K562 (cell line): ENCODE data around the gene SPTBN4. TPM values are rescaled to one million over a fixed set of nuclear protein-coding genes. Genes with fewer than 3 reads are reported as not detected.

Experiments used
- CBX2 ChIP-seq: fragments of 200-600 bp; sonication (generic); IDR thresholded peaks from one replicate; pipeline ENCODE4 v1.6.1; 2012; ENCODE audit warnings: mild to moderate bottlenecking, low read length, inconsistent platforms; ENCODE audit not compliant: insufficient read depth, poor library complexity, severe bottlenecking
- ESRRB ChIP-seq: fragments of 250-450 bp; sonication (Bioruptor Pico); IDR thresholded peaks from 2 replicates; pipeline ENCODE4 v1.5.0; 2020; ENCODE audit warnings: mild to moderate bottlenecking, moderate library complexity, borderline replicate concordance
- GABPB2 ChIP-seq: fragments of 250-450 bp; sonication (Bioruptor Pico); conservative IDR thresholded peaks from 2 replicates; pipeline ENCODE4 v1.5.1; 2021; ENCODE audit warnings: mild to moderate bottlenecking
- GTF3C2 ChIP-seq: IDR thresholded peaks from 3 replicates; pipeline ENCODE4 v1.6.1; 2011; ENCODE audit warnings: borderline replicate concordance, mild to moderate bottlenecking, moderate library complexity; ENCODE audit not compliant: insufficient read length; ENCODE audit errors: extremely low read depth
- HDAC8 ChIP-seq: fragments of 450-650 bp; IDR thresholded peaks from 2 replicates; pipeline ENCODE4 v1.6.1; 2016; ENCODE audit warnings: mild to moderate bottlenecking, missing genetic modification characterization, moderate library complexity, missing compliant biosample characterization
- NFE2 ChIP-seq: IDR thresholded peaks from 2 replicates; pipeline ENCODE4 v1.6.1; 2014; ENCODE audit warnings: antibody characterized with exemption, low read depth
- NR3C1 ChIP-seq: sonication (generic); formaldehyde crosslinking; IDR thresholded peaks from 2 replicates; pipeline ENCODE4 v1.8.1; 2022; ENCODE audit warnings: missing genetic modification reagents
- REST ChIP-seq, 2 experiments: fragments of 450-650 bp; formaldehyde crosslinking in 1 of 2; IDR thresholded peaks; 2 replicates each; pipeline versions ENCODE4 v1.4.0 to v1.6.1; 2014 to 2020; ENCODE audit warnings: mild to moderate bottlenecking in 2 of 2, borderline replicate concordance in 1 of 2, low read depth in 1 of 2
- ZBTB12 ChIP-seq: fragments of 250-450 bp; sonication (Bioruptor Pico); IDR thresholded peaks from 2 replicates; pipeline ENCODE4 v1.4.0; 2020
- ZBTB8A ChIP-seq: fragments of 450-650 bp; IDR thresholded peaks from 2 replicates; pipeline ENCODE4 v1.6.1; 2018; ENCODE audit warnings: mild to moderate bottlenecking, moderate library complexity; ENCODE audit not compliant: partially characterized antibody
- ZNF280A ChIP-seq: fragments of 450-650 bp; IDR thresholded peaks from 2 replicates; pipeline ENCODE4 v1.6.1; 2018; ENCODE audit warnings: mild to moderate bottlenecking, low read depth; ENCODE audit not compliant: partially characterized antibody
- ZSCAN32 ChIP-seq: fragments of 450-650 bp; formaldehyde crosslinking; IDR thresholded peaks from 2 replicates; pipeline ENCODE4 v1.4.0; 2020; ENCODE audit warnings: mild to moderate bottlenecking, moderate library complexity
- polyA plus RNA-seq, 8 experiments: library from polyadenylated mRNA; depleted of rRNA in 4 of 8; stranded (reverse) in 5 of 8; unstranded in 3 of 8; fragments of >200 nt; fragmentation: Nextera tagmentation in 2 of 8; fragmentation: Illumina TruSeq in 1 of 8; extraction: Ambion mirVana in 2 of 8; extraction: Trizol in 1 of 8; gene quantifications; 2 replicates each; pipeline versions ENCODE4 v1.2.1 to v1.2.3, GENCODE V29; 2011 to 2014; ENCODE audit warnings: inconsistent platforms in 1 of 8, missing spikeins in 1 of 8
- total RNA-seq, 7 experiments: library from RNA; depleted of rRNA in 6 of 7; stranded (reverse); fragments of >200 nt in 6 of 7; fragmentation: Illumina TruSeq in 2 of 7; extraction: Trizol in 2 of 7; gene quantifications; 2 replicates each; pipeline versions ENCODE4 v1.2.1 to v1.2.3, GENCODE V29; 2011 to 2021; ENCODE audit warnings: low replicate concordance in 1 of 7

SPTBN4 gene
- total and polyA plus RNA-seq, 9 of the 15 experiments (the other 6 are each of a cell fraction or from before 2014, with no cell fraction given): 0.01 to 1.5 (median 0.86) TPM

GRCh38 chr19:40609561-40610395 is 143.0 kb downstream of the SPTBN4 start (continued):
- TF ChIP-seq REST (IDR thresholded peaks at IDR 0.05; ENCODE audit: borderline replicate concordance): no peak
- no peak for TF ChIP-seq REST (CRISPR knock-in tag; IDR thresholded peaks at IDR 0.05; ENCODE audit: low read depth)
- no peak for TF ChIP-seq ZNF280A
- TF ChIP-seq GABPB2 (CRISPR knock-in tag): no peak
- no peak for TF ChIP-seq ESRRB (CRISPR knock-in tag)
- no peak for TF ChIP-seq ZBTB12
- TF ChIP-seq HDAC8 (tag): no peak
- no peak for TF ChIP-seq ZSCAN32
- no peak for TF ChIP-seq NFE2
- no peak for TF ChIP-seq GTF3C2
- TF ChIP-seq ZBTB8A: no peak
- no peak for TF ChIP-seq NR3C1
- TF ChIP-seq CBX2: no peak
